ENCODE measurements around the gene ORAI1.
"Not testable (repeated sequence)": the region's sequence is repeated elsewhere in the genome, so short reads cannot be mapped to it uniquely, and the experiment has no call there.

Gene ORAI1

DNA sequence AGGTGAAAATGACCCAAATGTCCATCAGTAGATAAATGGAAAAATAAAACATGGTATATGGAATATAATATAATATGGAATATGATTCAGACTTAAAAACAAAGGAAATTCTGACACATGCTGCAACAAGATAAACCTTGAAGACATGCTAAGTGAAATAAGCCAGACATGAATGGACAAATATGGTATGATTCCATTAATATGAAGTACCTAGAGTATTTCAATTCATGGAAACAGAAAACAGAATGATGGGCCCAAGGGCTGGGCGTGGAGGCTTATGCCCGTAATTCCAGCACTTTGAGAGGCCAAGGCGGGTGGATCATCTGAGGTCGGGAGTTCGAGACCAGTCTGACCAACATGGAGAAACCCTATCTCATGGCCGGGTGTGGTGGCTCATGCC is 22.7 kb upstream of the ORAI1 start:
- no peak for DNase-seq (ENCODE audit: low read depth in 2 of 2)

DNA sequence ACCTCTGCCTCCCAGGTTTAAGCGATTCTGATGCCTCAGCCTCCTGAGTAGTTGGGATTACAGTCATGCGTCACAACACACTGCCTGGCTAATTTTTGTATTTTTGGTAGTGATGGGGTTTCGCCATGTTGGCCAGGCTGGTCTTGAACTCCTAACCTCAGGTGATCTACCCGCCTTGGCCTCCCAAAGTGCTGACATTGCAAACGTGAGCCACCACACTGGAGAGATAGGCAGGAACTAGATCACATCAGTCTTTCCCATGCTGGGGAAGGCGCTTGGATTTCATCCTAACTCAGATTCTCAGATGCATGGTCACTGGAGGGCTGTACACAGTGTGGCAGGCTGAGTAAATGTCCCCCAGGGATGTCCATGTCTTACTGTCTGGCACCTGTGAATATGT is 18.0 kb upstream of the ORAI1 start:
- DNase-seq (ENCODE audit: low read depth in 2 of 2), result no peak

DNA sequence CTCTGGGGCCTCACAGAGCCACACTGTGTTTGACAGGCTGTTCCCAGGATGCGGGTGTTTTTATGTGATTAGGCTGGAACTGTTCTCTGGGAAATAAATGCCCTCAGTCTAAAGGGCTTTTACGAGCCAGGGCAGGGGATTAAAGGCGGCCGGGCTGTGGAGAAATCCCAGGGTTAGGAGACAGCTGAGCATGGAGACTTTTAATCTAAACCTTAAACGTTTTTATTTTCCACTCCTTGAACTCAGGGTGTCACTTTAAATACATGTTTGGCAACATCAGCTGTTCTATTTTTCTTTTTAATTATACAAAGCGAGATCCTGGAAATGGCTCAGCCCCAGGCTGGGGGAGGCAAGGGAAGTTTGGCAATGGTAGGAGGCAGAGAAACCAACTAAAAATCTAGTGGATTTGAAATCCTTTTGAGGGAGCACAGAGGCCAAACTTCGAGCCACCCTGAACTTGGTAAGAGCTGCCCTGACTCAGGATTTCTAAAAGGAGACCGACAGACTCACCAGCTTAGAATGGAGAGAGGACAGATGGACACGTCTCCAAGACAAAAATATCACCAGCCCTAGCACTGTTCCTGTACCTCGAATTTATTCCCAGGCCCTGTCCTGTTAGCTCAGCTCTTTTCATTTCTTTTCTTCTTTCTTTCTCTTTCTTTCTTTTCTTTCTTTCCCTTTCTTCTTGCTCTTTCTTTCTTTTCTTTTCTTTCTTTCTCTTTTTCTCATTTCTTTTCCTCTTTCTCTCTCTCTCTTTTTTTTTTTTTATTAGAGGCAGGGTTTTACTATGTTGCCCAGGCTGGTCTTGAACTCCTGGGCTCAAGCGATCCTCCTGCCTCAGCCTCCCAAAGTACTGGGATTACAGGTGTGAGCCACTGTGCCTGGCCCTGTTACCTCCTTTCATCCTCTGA is 15.8 kb upstream of the ORAI1 start:
- DNase-seq (ENCODE audit: low read depth in 2 of 2), result no peak

DNA sequence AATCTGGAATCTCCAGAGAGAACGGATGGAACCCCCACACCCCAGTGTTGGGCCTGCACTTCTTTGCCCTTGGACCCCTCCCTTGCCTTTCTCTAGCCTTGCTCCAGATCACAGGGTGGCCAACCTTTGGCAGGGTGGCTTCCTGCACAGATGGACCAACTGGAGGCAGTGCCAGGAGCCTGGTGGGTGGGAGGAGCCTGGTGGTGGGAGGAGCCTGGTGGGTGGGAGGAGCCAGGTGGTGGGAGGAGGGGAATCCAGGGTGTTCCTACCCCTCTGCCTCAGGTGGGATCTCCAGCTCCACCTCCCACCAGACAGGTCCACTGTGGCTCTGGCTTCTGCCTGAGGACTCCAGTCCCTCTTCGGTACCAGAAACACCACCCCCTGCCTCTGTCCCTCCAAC is 15.0 kb upstream of the ORAI1 start:
- no peak for DNase-seq (ENCODE audit: low read depth in 2 of 2)

DNA sequence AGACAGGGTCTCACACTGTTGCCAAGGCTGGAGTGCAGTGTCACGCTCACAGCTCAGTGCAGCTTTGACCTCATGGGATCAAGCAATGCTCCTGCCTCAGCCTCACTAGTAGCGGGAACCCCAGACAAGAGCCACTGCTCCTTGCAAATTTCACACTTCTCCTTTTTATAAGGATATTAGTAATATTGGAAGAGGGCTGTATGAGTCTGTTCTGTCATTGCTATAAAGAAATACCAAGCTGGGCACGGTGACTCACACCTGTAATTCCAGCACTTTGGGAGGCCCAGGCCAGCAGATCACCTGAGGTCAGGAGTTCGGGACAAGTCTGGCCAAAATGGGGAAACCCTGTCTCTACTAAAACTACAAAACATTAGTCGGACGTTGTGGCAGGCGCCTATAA is 12.9 kb upstream of the ORAI1 start:
- no peak for DNase-seq (ENCODE audit: low read depth in 2 of 2)

DNA sequence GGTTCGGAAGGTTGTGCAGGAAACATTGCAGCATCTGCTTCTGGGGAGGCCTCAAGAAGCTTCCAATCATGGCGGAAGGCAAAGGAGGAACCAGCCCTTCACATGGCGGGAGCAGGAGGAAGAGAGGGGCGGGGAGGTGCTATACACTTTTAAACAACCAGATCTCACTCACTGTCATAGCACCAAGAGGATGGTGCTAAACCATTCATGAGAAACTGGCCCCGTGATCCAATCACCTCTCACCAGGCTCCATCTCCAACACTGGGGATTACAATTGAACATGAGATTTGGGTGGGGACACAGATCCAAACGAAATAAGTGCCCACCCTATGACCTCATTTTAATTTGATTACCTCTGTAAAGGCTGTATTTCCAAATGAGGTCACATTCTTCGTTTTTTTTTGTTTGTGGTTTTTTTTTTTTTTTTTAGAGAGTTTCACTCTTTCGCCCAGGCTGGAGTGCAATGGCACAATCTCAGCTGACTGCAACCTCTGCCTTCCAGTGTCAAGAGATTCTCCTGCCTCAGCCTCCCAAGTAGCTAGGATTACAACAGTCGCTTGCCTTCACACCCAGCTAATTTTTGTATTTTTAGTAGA is 11.4 kb upstream of the ORAI1 start:
- no peak for DNase-seq (ENCODE audit: low read depth in 2 of 2)

DNA sequence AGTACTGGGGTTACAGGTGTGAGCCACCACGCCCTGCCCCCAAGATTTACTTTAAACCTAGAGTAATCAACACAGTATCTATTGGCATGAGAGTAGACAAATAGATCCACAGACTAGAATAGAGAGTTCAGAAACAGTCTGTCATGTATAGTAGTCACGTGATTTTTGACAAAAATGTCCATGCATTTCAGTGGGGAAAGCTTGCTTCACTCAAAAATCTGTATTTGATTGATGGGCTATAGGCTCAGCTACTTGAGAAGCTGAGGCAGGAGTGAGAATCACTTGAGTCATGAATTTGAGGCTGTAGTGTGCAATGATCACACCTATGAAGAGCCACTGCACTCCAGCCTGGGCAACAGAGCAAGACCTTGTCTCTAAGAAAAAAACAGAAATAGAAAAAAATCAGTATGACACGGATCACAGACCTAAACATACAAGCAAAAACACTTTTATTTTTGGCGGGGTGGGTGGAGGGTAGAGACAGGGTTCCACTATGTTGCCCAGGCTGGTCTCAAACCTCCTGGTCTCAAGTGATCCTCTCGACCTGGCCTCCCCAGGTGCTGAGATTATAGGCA is 7.6 kb upstream of the ORAI1 start:
- DNase-seq (ENCODE audit: low read depth in 2 of 2), result no peak

DNA sequence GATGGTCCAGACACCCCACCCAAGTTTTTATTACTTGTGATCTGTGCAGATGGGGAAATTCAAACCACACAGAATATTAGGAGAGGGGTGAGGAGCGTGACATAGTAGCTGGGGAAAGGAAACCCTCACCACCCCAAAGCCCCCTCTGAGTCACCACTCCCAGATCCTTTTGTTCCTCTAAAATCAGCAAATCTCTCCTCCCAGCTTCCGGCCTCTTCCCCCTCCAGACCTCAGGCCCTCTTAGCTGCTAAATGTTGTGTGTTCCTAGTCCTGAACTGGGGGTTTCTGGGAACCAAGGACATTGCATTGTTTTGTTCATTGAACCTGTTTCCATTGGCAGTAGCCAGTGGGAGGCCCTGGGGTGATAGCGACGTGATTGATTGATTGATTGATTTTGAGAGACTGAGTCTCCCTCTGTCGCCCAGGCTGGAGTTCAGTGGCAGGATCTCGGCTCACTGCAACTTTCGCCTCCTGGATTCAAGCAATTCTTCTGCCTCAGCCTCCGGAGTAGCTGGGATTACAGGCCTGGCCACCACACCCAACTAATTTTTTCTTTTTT is 5.9 kb upstream of the ORAI1 start:
- DNase-seq (ENCODE audit: low read depth in 2 of 2), result no peak

DNA sequence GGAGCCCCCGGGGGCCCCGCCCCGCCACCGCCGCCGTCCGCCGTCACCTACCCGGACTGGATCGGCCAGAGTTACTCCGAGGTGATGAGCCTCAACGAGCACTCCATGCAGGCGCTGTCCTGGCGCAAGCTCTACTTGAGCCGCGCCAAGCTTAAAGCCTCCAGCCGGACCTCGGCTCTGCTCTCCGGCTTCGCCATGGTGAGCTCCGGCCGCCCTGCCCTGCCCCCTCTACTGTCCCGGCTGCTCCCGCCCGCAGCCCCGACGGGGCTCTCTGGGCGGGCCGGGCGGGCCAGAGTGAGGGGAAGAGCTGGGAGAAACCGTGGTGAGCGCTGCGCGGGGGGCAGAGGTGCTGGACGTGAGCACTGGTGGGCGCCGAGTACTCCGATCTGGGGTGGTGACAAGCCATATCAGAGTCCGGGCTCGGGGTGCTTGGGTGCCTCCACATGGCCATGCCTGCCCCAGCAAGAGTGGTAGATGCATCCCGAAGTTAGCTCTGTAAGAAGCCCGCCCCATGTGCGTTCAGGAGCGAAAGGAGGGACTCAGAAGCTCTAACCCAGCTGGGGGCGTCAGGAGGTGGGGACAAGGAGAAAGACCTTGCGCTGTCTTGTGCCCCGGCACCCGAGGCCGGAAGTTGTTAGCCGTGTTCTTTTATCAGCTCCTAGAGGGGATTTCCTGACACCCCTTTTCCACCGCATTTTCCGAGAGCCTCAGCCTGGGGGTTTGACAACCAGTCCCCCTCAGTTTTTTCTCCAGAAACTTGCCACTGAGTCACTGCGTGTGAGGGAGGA is 717 bp downstream of the ORAI1 start:
- DNase-seq (ENCODE audit: low read depth in 2 of 2), result peak; percentile 86 to 92

DNA sequence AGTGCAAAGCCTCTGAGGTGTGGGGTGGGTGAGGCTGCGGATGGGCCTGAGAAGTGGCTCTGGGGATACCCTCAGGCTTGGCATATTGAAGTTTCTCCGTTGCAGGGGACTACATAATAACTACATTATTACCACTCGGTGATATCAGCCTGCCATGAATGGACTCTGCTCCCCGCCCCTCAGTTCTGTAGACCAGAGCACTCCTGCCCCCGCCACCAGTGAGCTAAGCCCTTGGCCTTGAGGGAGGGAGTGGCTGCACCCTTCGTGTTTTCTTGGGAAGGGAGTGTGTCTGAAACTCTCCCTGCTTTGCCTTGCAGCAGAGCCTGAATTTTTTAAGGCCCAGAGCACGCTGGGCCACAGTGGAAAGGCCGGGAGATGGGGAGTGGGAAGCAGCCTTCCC is 1.7 kb downstream of the ORAI1 start:
- no peak for DNase-seq (ENCODE audit: low read depth in 2 of 2)

DNA sequence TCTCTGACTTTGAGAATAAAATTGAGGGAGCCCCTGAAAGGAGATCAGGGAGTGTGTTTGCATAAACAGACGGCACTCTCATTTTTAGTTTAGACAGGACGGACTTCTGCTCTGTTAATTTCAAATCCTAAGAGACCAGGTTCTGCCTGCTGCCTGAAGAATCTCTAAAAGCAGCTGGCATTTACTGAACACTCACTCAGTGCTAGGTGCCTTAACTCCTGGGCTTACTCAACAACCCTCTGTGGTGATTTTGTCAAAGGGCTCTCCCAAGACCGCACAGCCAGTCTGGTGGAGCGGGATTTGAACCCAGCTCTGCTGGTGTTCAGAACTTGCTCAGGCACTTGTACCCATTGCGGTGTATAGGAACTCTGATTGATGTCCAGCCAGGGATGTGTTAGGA is 2.2 kb downstream of the ORAI1 start:
- no peak for DNase-seq (ENCODE audit: low read depth in 2 of 2)

DNA sequence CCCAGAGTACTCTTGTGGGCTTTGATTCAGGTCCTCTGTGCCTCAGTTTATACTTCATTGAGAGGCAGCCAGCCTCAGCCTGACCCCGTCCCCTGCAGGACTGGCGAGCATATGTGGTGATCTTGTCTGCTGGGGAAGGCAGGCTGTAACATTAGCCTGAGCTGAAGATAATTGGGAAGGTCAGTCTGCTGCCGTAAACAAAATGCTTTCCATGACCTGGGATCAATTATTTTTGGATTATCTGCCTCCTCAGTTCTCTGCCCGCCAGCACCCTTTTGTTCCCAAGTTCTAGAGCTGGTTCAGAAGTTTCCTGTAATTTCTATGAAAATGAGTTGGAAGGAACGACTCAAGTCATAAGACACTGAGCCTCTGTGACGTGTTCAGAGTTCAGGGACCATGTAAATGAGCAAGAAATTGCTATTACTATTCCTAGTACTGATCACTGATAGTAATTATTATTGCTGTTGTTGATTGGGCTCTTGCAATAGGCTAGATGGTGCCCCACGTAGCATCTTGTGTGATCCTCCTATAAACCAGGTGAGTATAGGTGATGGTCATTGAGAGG is 4.5 kb downstream of the ORAI1 start:
- DNase-seq (ENCODE audit: low read depth in 2 of 2), result no peak

DNA sequence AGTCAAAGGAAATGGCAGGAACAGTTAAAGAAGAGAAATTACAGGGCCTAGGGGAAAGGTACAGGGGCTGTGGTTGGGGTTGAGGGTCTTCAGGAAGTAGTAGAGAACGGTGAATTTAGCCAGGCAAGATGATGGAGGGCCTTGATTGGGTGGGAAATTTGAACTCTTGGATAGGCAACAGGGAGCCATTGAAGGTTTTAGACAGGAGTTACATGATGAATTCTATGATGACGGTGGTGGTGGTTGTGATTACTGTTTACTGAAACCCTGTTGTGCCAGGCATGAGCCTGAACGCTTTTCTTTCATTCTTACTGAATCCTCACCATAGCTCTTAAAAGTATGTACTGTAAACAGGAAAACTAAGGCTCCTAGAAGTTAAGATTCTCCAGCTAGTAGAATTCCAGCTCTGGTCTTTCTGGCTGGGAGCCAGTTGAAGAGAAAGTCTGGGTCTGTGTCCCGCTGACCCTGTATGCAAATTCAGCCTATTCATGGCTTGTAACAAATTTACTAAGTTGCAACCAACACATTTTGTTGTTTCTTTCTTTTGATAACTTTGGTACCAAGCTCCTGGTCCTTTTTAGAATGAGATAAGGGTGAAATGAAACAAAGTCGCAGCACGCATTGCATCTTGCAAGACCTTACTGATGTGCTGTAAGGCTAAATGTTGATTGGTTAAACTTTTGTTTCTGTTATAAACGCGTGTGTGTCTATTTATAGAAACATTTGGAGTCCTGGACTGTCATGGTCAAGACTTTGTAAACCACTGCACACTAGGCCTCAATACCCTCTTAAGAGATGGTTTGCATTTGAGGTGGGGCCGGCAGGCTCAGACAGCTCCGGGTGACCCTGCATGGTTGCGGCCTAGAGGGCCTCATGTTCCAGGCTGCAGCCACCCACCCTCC is 6.0 kb downstream of the ORAI1 start:
- DNase-seq (ENCODE audit: low read depth in 2 of 2), result no peak

DNA sequence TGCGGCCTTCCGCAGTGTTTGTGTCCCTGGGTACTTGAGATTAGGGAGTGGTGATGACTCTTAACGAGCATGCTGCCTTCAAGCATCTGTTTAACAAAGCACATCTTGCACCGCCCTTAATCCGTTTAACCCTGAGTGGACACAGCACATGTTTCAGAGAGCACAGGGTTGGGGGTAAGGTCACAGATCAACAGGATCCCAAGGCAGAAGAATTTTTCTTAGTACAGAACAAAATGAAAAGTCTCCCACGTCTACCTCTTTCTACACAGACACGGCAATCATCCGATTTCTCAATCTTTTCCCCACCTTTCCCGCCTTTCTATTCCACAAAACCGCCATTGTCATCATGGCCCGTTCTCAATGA is 7.5 kb downstream of the ORAI1 start:
- DNase-seq (ENCODE audit: low read depth in 2 of 2), result not testable (repeated sequence)

DNA sequence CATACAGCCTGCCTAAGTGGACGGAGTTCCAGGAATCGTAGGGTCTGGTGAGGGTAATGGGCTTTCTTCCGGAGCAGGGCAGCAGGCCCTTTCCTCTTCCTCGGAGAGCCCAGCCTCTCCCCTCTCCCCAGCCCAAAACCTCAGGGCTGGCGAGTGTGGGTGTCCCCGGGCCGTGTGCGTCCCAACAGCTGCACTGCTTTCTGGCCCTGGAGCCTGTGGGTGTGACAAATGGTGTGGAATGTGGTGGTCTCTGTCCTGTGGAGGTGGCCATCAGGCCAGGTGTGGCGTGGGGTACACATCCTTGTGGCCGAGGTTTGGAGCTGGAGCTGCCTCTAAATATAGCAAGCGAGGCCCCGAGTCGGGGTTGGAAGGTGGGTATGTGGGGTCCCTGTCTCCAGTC is 8.5 kb downstream of the ORAI1 start:
- no peak for DNase-seq (ENCODE audit: low read depth in 2 of 2)

DNA sequence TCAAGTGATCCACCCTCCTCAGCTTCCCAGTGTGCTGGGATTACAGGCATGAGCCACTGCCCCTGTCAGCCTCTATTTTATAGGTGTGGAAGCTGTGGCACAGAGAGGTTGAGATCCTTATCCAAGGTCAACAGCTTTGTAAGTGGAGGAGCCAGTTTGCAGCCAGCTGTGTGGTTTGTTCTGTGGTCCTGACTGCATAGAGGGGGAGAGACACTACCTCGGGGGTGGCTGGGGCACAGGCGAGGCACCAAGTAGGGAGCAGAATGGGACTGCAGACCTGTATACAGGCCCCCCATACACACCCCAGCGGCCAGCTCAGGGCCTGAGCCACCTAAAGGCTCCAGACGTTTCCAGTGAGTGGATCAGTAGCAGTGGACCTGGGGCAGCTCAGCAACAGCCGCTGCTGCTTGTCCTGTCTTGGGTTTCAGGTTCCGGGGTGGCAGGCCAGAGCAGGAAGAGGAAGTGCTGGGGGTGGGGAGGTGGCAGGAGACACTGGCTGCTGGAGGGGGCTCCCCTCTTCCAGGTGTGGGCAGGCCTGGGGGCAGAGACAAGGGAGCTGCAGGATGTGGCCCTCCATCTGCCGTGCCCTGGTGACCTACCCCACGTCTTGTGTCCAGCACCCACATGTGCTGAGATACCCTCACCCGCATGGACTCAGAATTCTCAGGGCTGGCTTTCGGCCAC is 11.0 kb downstream of the ORAI1 start:
- DNase-seq (ENCODE audit: low read depth in 2 of 2), result peak; percentile 49 to 67

DNA sequence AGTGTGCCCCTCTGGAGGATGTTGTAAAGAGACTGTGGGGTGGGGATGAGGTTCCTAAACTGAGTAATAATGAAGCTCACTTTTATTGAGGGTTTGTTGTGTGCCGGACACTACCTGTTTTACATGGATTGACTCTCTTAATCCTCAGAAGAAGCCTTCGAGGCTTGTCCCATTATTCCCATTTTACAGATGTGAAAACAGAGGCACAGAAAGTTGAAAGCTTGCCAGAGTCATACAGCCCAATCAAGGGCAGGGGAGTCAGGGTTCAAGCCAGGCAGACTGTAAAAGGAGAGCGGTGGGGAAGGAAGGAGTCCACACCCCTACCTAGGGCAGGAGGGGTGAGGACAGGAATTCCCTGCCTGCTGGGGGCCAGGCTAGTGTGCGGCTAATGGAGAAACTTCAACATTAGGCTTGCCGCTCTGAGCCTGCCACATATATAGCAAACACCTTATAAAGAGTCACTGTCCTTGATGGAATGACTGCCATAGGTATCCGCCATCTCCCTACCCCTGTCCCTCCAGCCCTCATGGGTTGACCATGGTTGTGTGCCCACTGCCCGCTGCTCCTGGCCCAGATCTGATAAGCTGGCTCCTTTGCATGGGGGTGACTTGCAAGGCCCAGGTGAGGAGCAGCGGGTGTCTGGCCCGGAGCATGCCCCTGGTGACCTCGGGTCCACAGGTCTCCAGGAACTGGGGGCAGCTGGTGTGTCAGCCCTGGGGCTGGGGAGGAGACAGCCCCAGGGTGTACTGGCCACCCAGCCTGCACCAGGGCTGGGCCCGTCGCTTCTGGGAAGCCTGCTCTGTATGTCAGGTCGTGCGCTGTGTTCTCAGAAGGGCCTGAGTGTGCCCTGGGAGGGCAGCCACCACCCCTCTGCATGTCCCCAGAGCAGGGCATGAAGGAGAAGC is 12.2 kb downstream of the ORAI1 start:
- DNase-seq (ENCODE audit: low read depth in 2 of 2), result no peak

DNA sequence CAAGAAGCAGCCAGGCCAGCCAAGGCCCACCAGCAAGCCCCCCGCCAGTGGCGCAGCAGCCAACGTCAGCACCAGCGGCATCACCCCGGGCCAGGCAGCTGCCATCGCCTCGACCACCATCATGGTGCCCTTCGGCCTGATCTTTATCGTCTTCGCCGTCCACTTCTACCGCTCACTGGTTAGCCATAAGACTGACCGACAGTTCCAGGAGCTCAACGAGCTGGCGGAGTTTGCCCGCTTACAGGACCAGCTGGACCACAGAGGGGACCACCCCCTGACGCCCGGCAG is 15.0 kb downstream of the ORAI1 start:
- DNase-seq (ENCODE audit: low read depth in 2 of 2), result no peak

DNA sequence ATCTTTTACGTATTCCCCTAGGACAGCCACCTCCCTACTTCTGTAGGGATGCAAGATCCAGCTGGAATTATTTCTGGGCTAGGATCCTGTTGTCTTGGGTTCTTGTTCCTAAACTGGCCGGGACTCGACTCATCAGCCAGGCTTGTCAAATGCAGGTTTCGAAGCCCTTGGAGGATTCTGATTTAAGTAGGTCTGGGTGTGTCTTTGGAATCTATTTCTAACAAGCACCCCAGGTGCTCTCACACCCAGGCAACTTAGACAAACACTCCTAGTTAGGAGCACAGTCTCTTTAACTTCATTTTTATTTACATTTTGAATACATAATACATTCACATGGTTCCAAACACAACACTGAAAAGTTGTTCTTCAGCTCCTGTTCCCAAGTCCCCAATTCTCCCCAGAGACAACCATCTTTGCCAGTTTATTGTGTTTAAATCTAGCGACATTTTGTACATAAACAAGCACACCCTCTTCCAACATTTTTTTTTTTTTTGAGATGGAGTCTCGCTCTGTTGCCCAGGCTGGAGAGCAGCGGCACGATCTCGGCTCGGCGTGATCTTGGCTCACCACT is 22.2 kb downstream of the ORAI1 start:
- no peak for DNase-seq (ENCODE audit: low read depth in 2 of 2)
